Mesendoderm (in vitro differentiated cells): ENCODE measurements around the gene CT83. TPM values are rescaled to one million over a fixed set of nuclear protein-coding genes. Genes with fewer than 3 reads are reported as not detected.

Experiments
- DNase-seq: peaks from one replicate; pipeline ENCODE4 v3.0.0; 2013
- H2AK5ac ChIP-seq: 2 replicates; pipeline ENCODE4 v1.6.1; 2013; ENCODE audit warnings: low read length, inconsistent platforms
- H2BK120ac ChIP-seq: 2 replicates; pipeline ENCODE4 v1.6.1; 2013; ENCODE audit warnings: low read depth, mild to moderate bottlenecking, low read length, moderate library complexity, mixed read lengths
- H2BK15ac ChIP-seq: replicated peaks from 2 replicates; pipeline ENCODE4 v1.6.1; 2013; ENCODE audit warnings: low read depth, mild to moderate bottlenecking, moderate library complexity
- H2BK5ac ChIP-seq: 2 replicates; pipeline ENCODE4 v1.6.1; 2013; ENCODE audit warnings: low read length, inconsistent platforms
- H3K18ac ChIP-seq: 2 replicates; pipeline ENCODE4 v1.6.1; 2013; ENCODE audit warnings: mild to moderate bottlenecking, low read length, mixed read lengths
- H3K23ac ChIP-seq: one replicate; pipeline ENCODE4 v1.6.1; 2013; ENCODE audit warnings: low read length
- H3K27ac ChIP-seq: 2 replicates; pipeline ENCODE4 v1.5.1; 2013; ENCODE audit warnings: low read depth, mild to moderate bottlenecking, inconsistent platforms, low read length, moderate library complexity
- H3K27me3 ChIP-seq: 2 replicates; pipeline ENCODE4 v1.6.1; 2013; ENCODE audit warnings: low read length, control low read depth, mild to moderate bottlenecking, inconsistent platforms; ENCODE audit not compliant: insufficient read depth, poor library complexity
- H3K36me3 ChIP-seq: 2 replicates; pipeline ENCODE4 v1.6.1; 2013; ENCODE audit warnings: low read length, inconsistent platforms; ENCODE audit not compliant: control insufficient read depth, insufficient read depth
- H3K4ac ChIP-seq: one replicate; pipeline ENCODE4 v1.6.1; 2013; ENCODE audit warnings: low read depth, mild to moderate bottlenecking, low read length, moderate library complexity
- H3K4me1 ChIP-seq: 2 replicates; pipeline ENCODE4 v1.6.1; 2013; ENCODE audit warnings: low read depth, low read length, inconsistent platforms; ENCODE audit not compliant: control insufficient read depth
- H3K4me2 ChIP-seq: 2 replicates; pipeline ENCODE4 v1.6.1; 2013; ENCODE audit warnings: low read length
- H3K4me3 ChIP-seq: 2 replicates; pipeline ENCODE4 v1.5.1; 2013; ENCODE audit warnings: mild to moderate bottlenecking, low read length
- H3K56ac ChIP-seq: one replicate; pipeline ENCODE4 v1.6.1; 2013; ENCODE audit warnings: low read length
- H3K79me1 ChIP-seq: 2 replicates; pipeline ENCODE4 v1.6.1; 2013; ENCODE audit warnings: low read length, inconsistent platforms
- H3K79me2 ChIP-seq: 2 replicates; pipeline ENCODE4 v1.6.1; 2013; ENCODE audit warnings: mild to moderate bottlenecking, low read length; ENCODE audit not compliant: control insufficient read depth, insufficient read depth
- H3K9ac ChIP-seq: 2 replicates; pipeline ENCODE4 v1.6.1; 2013; ENCODE audit warnings: low read length, inconsistent platforms
- H4K5ac ChIP-seq: one replicate; pipeline ENCODE4 v1.6.1; 2013; ENCODE audit warnings: low read length
- H4K8ac ChIP-seq: one replicate; pipeline ENCODE4 v1.6.1; 2013; ENCODE audit warnings: low read depth, mild to moderate bottlenecking, control low read depth, low read length, moderate library complexity
- WGBS: extraction: QIAGEN DNeasy Blood & Tissue Kit; methylation state at CpG from one replicate; pipeline ENCODE4 v1.1.7; 2013; ENCODE audit warnings: low lambda C conversion rate, missing lambda C conversion rate; ENCODE audit not compliant: insufficient coverage; ENCODE audit errors: extremely low coverage; 5-methylcytosine and 5-hydroxymethylcytosine counted together
- polyA plus RNA-seq, 2 experiments: library from polyadenylated mRNA; stranded (reverse); fragments of 200-250 nt; gene quantifications; one replicate each; pipeline ENCODE4 v1.2.3, GENCODE V29; 2013

Gene CT83, protein sequence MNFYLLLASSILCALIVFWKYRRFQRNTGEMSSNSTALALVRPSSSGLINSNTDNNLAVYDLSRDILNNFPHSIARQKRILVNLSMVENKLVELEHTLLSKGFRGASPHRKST
- not detected for polyA plus RNA-seq (2013, experiment 1 of 2)
- not detected for polyA plus RNA-seq (2013, experiment 2 of 2)

DNA sequence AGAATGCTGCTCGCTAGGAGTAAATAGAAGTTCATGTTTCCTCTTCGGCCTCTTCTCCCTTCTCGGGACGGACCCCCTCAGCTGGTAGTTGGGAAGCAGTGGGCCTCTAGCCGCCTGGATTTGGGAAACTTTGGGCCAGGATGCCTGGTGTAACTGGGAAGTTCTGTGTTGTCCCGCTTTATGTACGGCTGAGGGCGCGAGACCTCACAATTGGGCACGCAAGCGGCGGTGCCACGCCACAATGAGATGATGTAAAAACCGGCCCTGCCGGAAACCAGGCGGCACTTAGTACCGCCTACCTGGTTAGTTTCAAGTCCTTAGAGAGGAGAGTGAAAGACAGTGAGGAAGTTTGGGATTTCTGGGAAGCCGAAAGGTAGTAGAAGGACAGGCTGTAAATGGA lies at the start of gene CT83:
Gene CT83, minus strand, starts transcription at position 155 of the 400 bp plus-strand sequence. Its CDS starts 120 bp downstream, at position 35.
- no peak within 1 kb of the TSS for H3K23ac ChIP-seq
- H3K79me2 ChIP-seq, result no peaks in the 10 kb centered on the region
- no peaks in the 10 kb centered on the region for H3K4me1 ChIP-seq
- no peak within 1 kb of the TSS for H3K27ac ChIP-seq
- H3K79me1 ChIP-seq, result no peaks in the 10 kb centered on the region
- no peaks in the 10 kb centered on the region for H3K27me3 ChIP-seq
- H3K4ac ChIP-seq, result no peak within 1 kb of the TSS
- H2AK5ac ChIP-seq, result no peak within 1 kb of the TSS
- H2BK15ac ChIP-seq, result no peak within 1 kb of the TSS
- H4K8ac ChIP-seq, result no peak within 1 kb of the TSS
- H3K4me2 ChIP-seq, result no peak within 1 kb of the TSS
- H3K18ac ChIP-seq, result no peak within 1 kb of the TSS
- H3K36me3 ChIP-seq, result no peaks in the 10 kb centered on the region
- WGBS, result no CpG with 5 or more reads among the region's 18 CpGs
- DNase-seq, result no peak
- no peak within 1 kb of the TSS for H4K5ac ChIP-seq
- no peak within 1 kb of the TSS for H3K9ac ChIP-seq
- no peak within 1 kb of the TSS for H3K56ac ChIP-seq
- no peak within 1 kb of the TSS for H3K4me3 ChIP-seq
- H2BK120ac ChIP-seq, result no peak within 1 kb of the TSS
- H2BK5ac ChIP-seq, result no peak within 1 kb of the TSS

DNA sequence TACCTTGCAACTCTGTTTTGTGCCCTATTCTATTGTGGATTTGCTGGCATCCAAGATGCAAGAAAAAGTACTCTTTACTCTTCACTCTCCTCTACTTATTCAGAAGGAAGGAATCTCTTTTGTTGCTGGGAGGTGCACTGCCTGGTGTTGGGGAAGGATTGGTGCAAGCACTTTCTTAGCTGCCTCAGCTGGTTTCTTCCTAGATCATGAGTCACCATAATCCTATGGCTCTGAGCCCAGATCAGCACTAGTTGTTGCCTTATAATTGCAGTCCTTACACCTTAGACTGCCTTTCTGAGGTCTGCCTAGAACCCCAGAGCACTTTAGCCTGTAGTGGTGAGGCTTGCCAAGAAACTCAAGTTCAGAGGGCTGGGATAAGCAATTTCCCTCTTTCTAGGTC lies 37.0 kb upstream of the CT83 start:
- no peak for DNase-seq
- Histone ChIP-seq H3K79me2 (no peaks in the 10 kb centered on the region), H3K4me2 (no peak overlapping the region), H4K8ac (no peak overlapping the region), H2BK5ac (no peak overlapping the region), H4K5ac (no peak overlapping the region), H3K27me3 (no peaks in the 10 kb centered on the region), H3K9ac (no peak overlapping the region), H3K23ac (no peak overlapping the region), H2AK5ac (no peak overlapping the region), H2BK15ac (no peak overlapping the region), H3K79me1 (no peaks in the 10 kb centered on the region), H3K4me3 (no peak overlapping the region), H3K18ac (no peak overlapping the region), H3K27ac (no peak overlapping the region), H3K56ac (no peak overlapping the region), H3K4me1 (no peaks in the 10 kb centered on the region), H3K4ac (no peak overlapping the region), H2BK120ac (no peak overlapping the region), H3K36me3 (no peaks in the 10 kb centered on the region)

DNA sequence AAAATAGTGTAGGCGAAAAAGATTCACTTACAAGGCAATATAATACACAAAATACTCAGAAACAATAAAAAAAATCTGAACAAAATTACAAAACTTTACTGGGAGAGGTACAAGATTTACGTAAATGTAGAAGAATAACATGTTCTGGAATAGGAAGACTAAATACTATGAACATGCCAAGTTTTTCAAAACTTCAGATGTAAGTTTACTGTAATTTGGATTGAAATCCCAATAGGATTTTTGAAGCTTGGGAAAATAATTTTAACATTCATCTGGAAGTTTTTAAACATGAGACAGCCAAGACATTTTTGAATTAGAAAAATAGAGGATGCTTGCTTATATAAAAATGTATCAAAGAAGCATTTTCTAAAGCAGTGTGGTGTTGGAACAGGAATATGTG lies 30.5 kb upstream of the CT83 start:
- Histone ChIP-seq H3K27ac (no peak overlapping the region), H3K79me1 (no peaks in the 10 kb centered on the region), H3K27me3 (no peaks in the 10 kb centered on the region), H3K18ac (no peak overlapping the region), H3K79me2 (no peaks in the 10 kb centered on the region), H3K9ac (no peak overlapping the region), H4K8ac (no peak overlapping the region), H3K4me3 (no peak overlapping the region), H4K5ac (no peak overlapping the region), H3K23ac (no peak overlapping the region), H2BK120ac (no peak overlapping the region), H3K36me3 (no peaks in the 10 kb centered on the region), H3K4me1 (no peaks in the 10 kb centered on the region), H2BK5ac (no peak overlapping the region), H2BK15ac (no peak overlapping the region), H2AK5ac (no peak overlapping the region), H3K4ac (no peak overlapping the region), H3K4me2 (no peak overlapping the region), H3K56ac (no peak overlapping the region)
- DNase-seq, result no peak
- no CpG with 5 or more reads among the region's 2 CpGs for WGBS

DNA sequence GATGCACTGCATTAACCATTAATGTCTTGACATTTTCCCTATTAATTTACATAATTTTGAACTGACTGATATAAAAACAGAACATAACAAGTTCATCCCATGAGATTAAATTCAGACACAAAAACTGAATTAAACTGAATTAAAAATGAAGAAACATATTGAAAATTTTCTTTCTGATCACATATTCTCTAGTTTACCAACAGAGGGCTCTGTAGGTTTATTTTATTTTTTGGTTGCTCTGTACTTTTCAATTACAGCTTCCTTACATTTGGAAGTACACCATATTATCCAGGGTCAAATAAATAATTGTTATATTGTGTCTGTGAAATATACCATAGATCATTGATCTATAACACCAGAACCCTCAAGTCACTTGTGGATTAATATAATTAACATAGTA lies 27.3 kb upstream of the CT83 start:
- H2BK5ac ChIP-seq, result no peak overlapping the region
- no peak overlapping the region for H3K27ac ChIP-seq
- no peak overlapping the region for H2BK120ac ChIP-seq
- H3K9ac ChIP-seq, result no peak overlapping the region
- no peaks in the 10 kb centered on the region for H3K79me2 ChIP-seq
- no peaks in the 10 kb centered on the region for H3K36me3 ChIP-seq
- H4K5ac ChIP-seq, result no peak overlapping the region
- no peak overlapping the region for H3K56ac ChIP-seq
- H3K4ac ChIP-seq, result no peak overlapping the region
- H3K79me1 ChIP-seq, result no peaks in the 10 kb centered on the region
- DNase-seq, result no peak
- no peak overlapping the region for H2AK5ac ChIP-seq
- H4K8ac ChIP-seq, result no peak overlapping the region
- H3K4me3 ChIP-seq, result no peak overlapping the region
- H3K23ac ChIP-seq, result no peak overlapping the region
- H3K4me2 ChIP-seq, result no peak overlapping the region
- no peak overlapping the region for H2BK15ac ChIP-seq
- no peak overlapping the region for H3K18ac ChIP-seq
- no peaks in the 10 kb centered on the region for H3K27me3 ChIP-seq
- H3K4me1 ChIP-seq, result no peaks in the 10 kb centered on the region

DNA sequence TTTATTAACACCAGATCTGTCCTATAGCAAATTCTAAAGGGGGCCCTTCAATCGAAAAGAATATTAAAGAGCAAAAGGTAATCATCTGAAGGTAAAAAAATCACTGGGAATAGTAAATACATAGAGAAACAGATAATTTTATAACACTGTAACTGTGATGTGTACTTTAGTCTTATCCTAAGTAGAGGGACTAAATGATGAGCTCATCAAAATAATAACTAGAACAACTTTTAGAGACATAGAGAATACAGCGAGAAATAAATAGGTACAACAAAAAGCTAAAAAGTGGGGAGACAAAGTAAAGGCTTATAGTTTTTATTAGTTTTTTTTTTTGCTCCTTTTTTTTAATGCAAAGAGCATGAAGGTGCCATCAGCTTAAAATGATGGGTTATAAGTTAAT lies 17.3 kb upstream of the CT83 start:
- no peaks in the 10 kb centered on the region for H3K27me3 ChIP-seq
- no peaks in the 10 kb centered on the region for H3K79me2 ChIP-seq
- no peak overlapping the region for H4K8ac ChIP-seq
- H3K79me1 ChIP-seq, result no peaks in the 10 kb centered on the region
- no peak overlapping the region for H3K27ac ChIP-seq
- H3K4me3 ChIP-seq, result no peak overlapping the region
- H3K9ac ChIP-seq, result no peak overlapping the region
- DNase-seq, result no peak
- H2AK5ac ChIP-seq, result no peak overlapping the region
- H2BK5ac ChIP-seq, result no peak overlapping the region
- no CpG with 5 or more reads among the region's 2 CpGs for WGBS
- no peak overlapping the region for H3K18ac ChIP-seq
- H3K4ac ChIP-seq, result no peak overlapping the region
- H3K4me1 ChIP-seq, result no peaks in the 10 kb centered on the region
- no peaks in the 10 kb centered on the region for H3K36me3 ChIP-seq
- H3K56ac ChIP-seq, result no peak overlapping the region
- no peak overlapping the region for H3K4me2 ChIP-seq
- H2BK120ac ChIP-seq, result no peak overlapping the region
- H2BK15ac ChIP-seq, result no peak overlapping the region
- no peak overlapping the region for H4K5ac ChIP-seq
- H3K23ac ChIP-seq, result no peak overlapping the region

DNA sequence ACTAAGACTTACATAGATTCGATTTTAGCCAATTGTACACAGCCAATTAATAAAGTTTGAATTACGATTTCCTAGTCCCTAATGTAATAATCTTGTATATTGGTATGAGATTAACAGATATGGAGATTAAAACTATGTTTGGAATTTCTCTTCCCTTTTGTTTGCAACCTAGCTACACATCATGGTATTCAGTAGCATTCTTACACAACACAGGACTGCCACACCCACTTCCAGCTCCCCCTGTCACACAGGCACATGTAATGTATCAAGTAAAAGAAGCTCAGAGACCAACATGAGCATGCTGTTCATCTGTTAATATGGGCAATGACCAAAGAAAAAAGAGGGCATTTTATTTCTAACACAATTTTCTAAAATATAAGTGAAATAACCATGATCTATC lies 13.6 kb downstream of the CT83 start:
- no peaks in the 10 kb centered on the region for H3K36me3 ChIP-seq
- no peaks in the 10 kb centered on the region for H3K79me2 ChIP-seq
- H3K56ac ChIP-seq, result no peak overlapping the region
- no peak overlapping the region for H3K4me3 ChIP-seq
- no peaks in the 10 kb centered on the region for H3K79me1 ChIP-seq
- H3K4me2 ChIP-seq, result no peak overlapping the region
- H2AK5ac ChIP-seq, result no peak overlapping the region
- H4K5ac ChIP-seq, result no peak overlapping the region
- no peaks in the 10 kb centered on the region for H3K27me3 ChIP-seq
- H4K8ac ChIP-seq, result no peak overlapping the region
- WGBS, result no CpG with 5 or more reads among the region's 2 CpGs
- no peak overlapping the region for H3K4ac ChIP-seq
- peak; percentile 17 for DNase-seq
- no peak overlapping the region for H2BK15ac ChIP-seq
- no peak overlapping the region for H3K18ac ChIP-seq
- H3K4me1 ChIP-seq, result no peaks in the 10 kb centered on the region
- H3K23ac ChIP-seq, result no peak overlapping the region
- no peak overlapping the region for H3K27ac ChIP-seq
- H2BK5ac ChIP-seq, result no peak overlapping the region
- H3K9ac ChIP-seq, result no peak overlapping the region
- H2BK120ac ChIP-seq, result no peak overlapping the region
